ENCODE results near the gene TRABD2A. TPM values are rescaled to one million over a fixed set of nuclear protein-coding genes. Genes with fewer than 3 reads are reported as not detected.

Gene TRABD2A, protein sequence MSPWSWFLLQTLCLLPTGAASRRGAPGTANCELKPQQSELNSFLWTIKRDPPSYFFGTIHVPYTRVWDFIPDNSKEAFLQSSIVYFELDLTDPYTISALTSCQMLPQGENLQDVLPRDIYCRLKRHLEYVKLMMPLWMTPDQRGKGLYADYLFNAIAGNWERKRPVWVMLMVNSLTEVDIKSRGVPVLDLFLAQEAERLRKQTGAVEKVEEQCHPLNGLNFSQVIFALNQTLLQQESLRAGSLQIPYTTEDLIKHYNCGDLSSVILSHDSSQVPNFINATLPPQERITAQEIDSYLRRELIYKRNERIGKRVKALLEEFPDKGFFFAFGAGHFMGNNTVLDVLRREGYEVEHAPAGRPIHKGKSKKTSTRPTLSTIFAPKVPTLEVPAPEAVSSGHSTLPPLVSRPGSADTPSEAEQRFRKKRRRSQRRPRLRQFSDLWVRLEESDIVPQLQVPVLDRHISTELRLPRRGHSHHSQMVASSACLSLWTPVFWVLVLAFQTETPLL
- polyA plus RNA-seq = under 1 TPM; 0.08 to 0.32 TPM

- Histone ChIP-seq H3K36me3 (ENCODE audit: control insufficient read depth in 2 of 2, insufficient read depth in 2 of 2, low read length in 1 of 2) (no peaks in the 10 kb centered on the region), H3K9me3 (ENCODE audit: control insufficient read depth in 2 of 2, insufficient read depth in 1 of 2, low read depth in 1 of 2, low read length in 1 of 2) (peaks cover 0 to 4% of the 10 kb centered on the region in 2 donors), H3K4me3 (ENCODE audit: low read depth in 1 of 2, low read length in 2 of 2) (peak within 1 kb of the TSS; percentile 48 to 59), H3K27me3 (ENCODE audit: control insufficient read depth in 1 of 2, insufficient read depth in 2 of 2, low read length in 2 of 2) (peaks cover 5 to 15% of the 10 kb centered on the region in 2 donors), H3K27ac (ENCODE audit: low read depth in 2 of 2, low read length in 1 of 2) (no peak within 1 kb of the TSS), H3K4me1 (ENCODE audit: control insufficient read depth in 2 of 2, insufficient read depth in 2 of 2, low read length in 1 of 2) (peaks cover 8% of the 10 kb centered on the region in 2 donors)
- WGBS, 2 donors = 0 to 1% methylated on average over 73 to 77 of the region's 77 CpGs
Observed at GRCh38 chr2:84880645-84881521, at the start of gene TRABD2A. Gene TRABD2A, minus strand, starts transcription at chr2:84881084. Its CDS starts 45 bp downstream, at chr2:84881039.

DNA sequence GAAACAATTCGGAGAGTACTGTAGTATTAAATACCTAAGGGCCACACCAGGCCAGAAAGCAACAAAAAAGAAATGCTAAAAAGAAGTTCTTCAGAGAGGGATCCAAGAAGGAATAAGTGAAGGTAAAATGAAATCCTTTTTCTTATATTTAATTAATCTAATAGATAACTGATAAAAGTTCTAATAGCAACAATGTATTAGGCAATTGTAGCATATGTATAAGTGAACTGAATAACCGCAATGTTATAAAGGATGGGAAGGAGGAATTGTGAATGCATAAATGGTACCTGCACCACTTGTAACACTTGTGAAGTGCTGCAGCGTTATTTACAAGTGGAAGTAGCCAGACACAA lies 46.4 kb upstream of the TRABD2A start:
- Histone ChIP-seq H3K27me3 (ENCODE audit: control insufficient read depth in 1 of 2, insufficient read depth in 2 of 2, low read length in 2 of 2) (no peaks in the 10 kb centered on the region), H3K4me3 (ENCODE audit: low read depth in 1 of 2, low read length in 2 of 2) (no peak overlapping the region), H3K4me1 (ENCODE audit: control insufficient read depth in 2 of 2, insufficient read depth in 2 of 2, low read length in 1 of 2) (peaks cover 0 to 10% of the 10 kb centered on the region in 2 donors), H3K27ac (ENCODE audit: low read depth in 2 of 2, low read length in 1 of 2) (no peak overlapping the region), H3K36me3 (ENCODE audit: control insufficient read depth in 2 of 2, insufficient read depth in 2 of 2, low read length in 1 of 2) (no peaks in the 10 kb centered on the region), H3K9me3 (ENCODE audit: control insufficient read depth in 2 of 2, insufficient read depth in 1 of 2, low read depth in 1 of 2, low read length in 1 of 2) (no peaks in the 10 kb centered on the region)
- WGBS, 2 donors = 46 to 47% methylated on average over 3 of the region's 3 CpGs

DNA sequence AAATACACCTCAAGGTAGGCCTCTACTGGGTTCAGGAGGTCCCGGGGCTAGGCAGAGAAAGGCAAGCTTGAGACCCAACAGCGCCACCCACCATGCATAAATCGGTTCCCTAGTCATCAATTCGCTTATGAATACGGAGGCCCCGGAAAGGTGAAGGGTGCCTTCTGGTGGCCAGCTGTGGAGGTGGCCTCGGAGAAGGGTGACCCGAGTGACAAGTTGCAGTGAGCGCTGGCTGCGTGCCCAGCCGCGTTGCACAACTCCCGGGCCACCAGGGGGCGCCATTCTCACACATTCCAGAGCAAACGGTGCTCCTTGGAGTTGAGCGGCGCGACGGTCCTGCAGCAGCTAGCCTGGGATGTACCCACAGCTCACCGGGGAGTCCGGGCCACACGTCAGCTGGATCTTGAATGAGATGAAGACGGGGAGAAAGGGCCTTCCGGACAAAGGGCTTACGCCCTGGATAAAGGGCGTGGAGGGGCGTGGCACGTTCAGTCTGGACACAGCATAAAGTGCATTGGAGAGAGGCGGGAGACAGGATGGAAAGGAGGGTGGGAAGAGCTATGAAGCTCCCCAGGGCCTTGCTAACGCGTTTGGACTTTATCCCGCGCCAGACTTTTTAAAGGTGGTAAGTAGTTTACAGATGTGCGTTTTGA lies 45.0 kb upstream of the TRABD2A start:
- Histone ChIP-seq H3K27me3 (ENCODE audit: control insufficient read depth in 1 of 2, insufficient read depth in 2 of 2, low read length in 2 of 2) (no peaks in the 10 kb centered on the region), H3K36me3 (ENCODE audit: control insufficient read depth in 2 of 2, insufficient read depth in 2 of 2, low read length in 1 of 2) (no peaks in the 10 kb centered on the region), H3K4me1 (ENCODE audit: control insufficient read depth in 2 of 2, insufficient read depth in 2 of 2, low read length in 1 of 2) (peaks cover 0 to 10% of the 10 kb centered on the region in 2 donors), H3K27ac (ENCODE audit: low read depth in 2 of 2, low read length in 1 of 2) (peak overlapping the region; percentile 48 to 85), H3K9me3 (ENCODE audit: control insufficient read depth in 2 of 2, insufficient read depth in 1 of 2, low read depth in 1 of 2, low read length in 1 of 2) (no peaks in the 10 kb centered on the region), H3K4me3 (ENCODE audit: low read depth in 1 of 2, low read length in 2 of 2) (peak overlapping the region in 1 of 2 donors; percentile 2)
- 4 to 8% methylated on average over 34 of the region's 34 CpGs for WGBS, 2 donors

- Histone ChIP-seq H3K27me3 (ENCODE audit: control insufficient read depth in 1 of 2, insufficient read depth in 2 of 2, low read length in 2 of 2) (no peaks in the 10 kb centered on the region), H3K27ac (ENCODE audit: low read depth in 2 of 2, low read length in 1 of 2) (peak overlapping the region; percentile 48 to 85), H3K4me1 (ENCODE audit: control insufficient read depth in 2 of 2, insufficient read depth in 2 of 2, low read length in 1 of 2) (peaks cover 0 to 10% of the 10 kb centered on the region in 2 donors), H3K4me3 (ENCODE audit: low read depth in 1 of 2, low read length in 2 of 2) (no peak overlapping the region), H3K9me3 (ENCODE audit: control insufficient read depth in 2 of 2, insufficient read depth in 1 of 2, low read depth in 1 of 2, low read length in 1 of 2) (no peaks in the 10 kb centered on the region), H3K36me3 (ENCODE audit: control insufficient read depth in 2 of 2, insufficient read depth in 2 of 2, low read length in 1 of 2) (no peaks in the 10 kb centered on the region)
- 72 to 83% methylated on average over 2 of the region's 2 CpGs for WGBS, 2 donors
Observed at GRCh38 chr2:84925336-84925723, 44.4 kb upstream of the TRABD2A start.

DNA sequence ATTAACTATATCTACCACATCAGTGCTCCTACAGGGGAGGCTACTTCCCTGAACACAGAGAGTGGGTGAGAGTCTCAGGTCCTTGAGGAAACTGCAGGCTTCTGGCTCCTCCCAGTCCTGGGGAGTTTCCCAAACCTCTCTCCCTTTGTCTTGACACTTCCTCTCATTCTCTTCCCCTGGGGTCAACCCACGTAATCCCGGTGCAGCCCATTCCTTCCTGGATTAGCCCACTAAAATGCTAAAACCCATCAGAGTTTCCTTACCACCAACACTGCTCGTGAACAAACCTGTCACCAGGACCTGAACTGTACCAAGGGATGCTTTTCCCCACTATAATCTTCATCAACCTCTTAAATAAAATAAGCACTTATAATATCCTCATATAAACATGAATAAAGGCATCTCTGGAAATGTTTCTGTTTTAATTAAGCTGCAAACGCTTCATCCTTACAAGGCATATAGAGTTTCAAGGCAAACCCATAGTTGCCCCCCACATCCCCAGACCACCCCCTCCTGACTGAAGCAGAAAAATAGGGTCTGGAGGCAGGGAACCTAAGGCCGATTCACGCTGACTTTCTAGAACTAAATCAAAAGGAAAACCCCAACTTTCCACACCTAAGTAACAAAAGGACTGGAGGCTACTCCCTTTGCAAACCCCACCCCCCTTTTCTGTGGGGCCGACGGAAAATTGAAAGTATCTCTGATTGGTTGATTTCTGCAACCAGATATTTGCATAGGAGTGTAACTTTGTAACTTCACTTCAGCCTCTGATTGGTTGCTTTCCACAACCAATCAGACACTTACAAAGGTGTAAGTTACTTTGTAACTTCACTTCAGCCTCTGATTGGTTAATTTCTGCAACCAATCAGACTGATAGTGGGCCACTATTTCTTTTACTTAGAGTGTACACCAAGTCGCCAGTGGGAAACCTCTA lies 43.6 kb upstream of the TRABD2A start:
- Histone ChIP-seq H3K9me3 (ENCODE audit: control insufficient read depth in 2 of 2, insufficient read depth in 1 of 2, low read depth in 1 of 2, low read length in 1 of 2) (no peaks in the 10 kb centered on the region), H3K27ac (ENCODE audit: low read depth in 2 of 2, low read length in 1 of 2) (peak overlapping the region; percentile 32 to 47), H3K4me3 (ENCODE audit: low read depth in 1 of 2, low read length in 2 of 2) (no peak overlapping the region), H3K4me1 (ENCODE audit: control insufficient read depth in 2 of 2, insufficient read depth in 2 of 2, low read length in 1 of 2) (peaks cover 0 to 10% of the 10 kb centered on the region in 2 donors), H3K36me3 (ENCODE audit: control insufficient read depth in 2 of 2, insufficient read depth in 2 of 2, low read length in 1 of 2) (no peaks in the 10 kb centered on the region), H3K27me3 (ENCODE audit: control insufficient read depth in 1 of 2, insufficient read depth in 2 of 2, low read length in 2 of 2) (no peaks in the 10 kb centered on the region)
- WGBS, 2 donors = 36 to 47% methylated on average over 9 of the region's 9 CpGs

DNA sequence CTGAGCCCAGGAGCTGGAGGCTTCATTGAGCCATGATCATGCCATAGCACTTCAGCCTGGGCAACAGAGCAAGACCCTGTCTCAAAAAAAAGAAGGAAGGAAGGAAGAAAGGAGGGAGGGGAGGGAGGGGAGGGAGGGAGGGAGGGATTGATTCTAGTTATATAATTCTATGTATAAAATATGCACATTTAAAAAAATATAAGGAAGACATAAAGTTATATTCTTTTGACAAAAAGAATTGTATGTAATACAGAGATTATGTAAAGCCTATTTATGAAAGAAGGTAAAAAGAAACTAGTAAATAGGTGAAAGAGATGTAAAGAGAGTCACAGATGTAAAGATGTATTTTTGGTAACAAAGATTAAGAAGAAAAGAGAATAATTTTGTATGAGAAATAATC lies 42.1 kb upstream of the TRABD2A start:
- H3K36me3 ChIP-seq (ENCODE audit: control insufficient read depth in 2 of 2, insufficient read depth in 2 of 2, low read length in 1 of 2) = no peaks in the 10 kb centered on the region
- H3K27me3 ChIP-seq (ENCODE audit: control insufficient read depth in 1 of 2, insufficient read depth in 2 of 2, low read length in 2 of 2) = no peaks in the 10 kb centered on the region
- H3K27ac ChIP-seq (ENCODE audit: low read depth in 2 of 2, low read length in 1 of 2) = no peak overlapping the region
- no peaks in the 10 kb centered on the region for H3K9me3 ChIP-seq (ENCODE audit: control insufficient read depth in 2 of 2, insufficient read depth in 1 of 2, low read depth in 1 of 2, low read length in 1 of 2)
- H3K4me3 ChIP-seq (ENCODE audit: low read depth in 1 of 2, low read length in 2 of 2) = no peak overlapping the region
- H3K4me1 ChIP-seq (ENCODE audit: control insufficient read depth in 2 of 2, insufficient read depth in 2 of 2, low read length in 1 of 2) = peaks cover 0 to 10% of the 10 kb centered on the region in 2 donors

DNA sequence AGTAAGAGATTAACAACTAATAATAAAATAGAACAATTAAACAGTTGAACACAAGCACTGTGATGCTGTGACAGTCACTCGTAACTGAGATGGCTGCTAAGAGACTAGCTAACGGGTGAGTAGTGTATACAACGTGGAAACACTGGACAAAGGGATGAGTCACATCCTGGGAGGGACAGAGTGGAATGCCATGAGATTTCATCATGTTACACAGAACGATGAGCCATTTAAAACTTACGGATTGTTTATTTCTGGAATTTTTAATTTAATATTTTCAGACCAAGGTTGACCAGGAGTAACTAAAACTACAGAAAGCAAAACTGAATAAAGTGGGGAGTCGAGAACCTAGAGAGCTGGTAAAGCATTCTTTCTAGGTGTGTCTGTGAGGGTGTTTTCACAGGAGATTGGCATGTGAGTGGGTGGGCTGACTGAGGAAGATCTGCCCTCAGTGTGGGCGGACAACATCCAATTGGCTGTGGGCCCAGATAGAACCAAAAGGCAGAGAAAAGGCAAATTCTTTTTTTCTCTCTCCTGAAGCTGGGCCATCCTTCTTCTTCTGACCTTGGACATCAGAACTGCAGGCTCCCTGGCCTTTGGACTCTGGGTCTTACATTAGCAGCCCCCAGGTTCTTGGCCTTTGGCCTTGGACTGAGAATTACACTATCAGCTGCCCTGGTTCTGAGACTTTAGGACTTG lies 39.1 kb upstream of the TRABD2A start:
- Histone ChIP-seq H3K36me3 (ENCODE audit: control insufficient read depth in 2 of 2, insufficient read depth in 2 of 2, low read length in 1 of 2) (no peaks in the 10 kb centered on the region), H3K4me1 (ENCODE audit: control insufficient read depth in 2 of 2, insufficient read depth in 2 of 2, low read length in 1 of 2) (no peaks in the 10 kb centered on the region), H3K27ac (ENCODE audit: low read depth in 2 of 2, low read length in 1 of 2) (peak overlapping the region; percentile 79 to 81), H3K4me3 (ENCODE audit: low read depth in 1 of 2, low read length in 2 of 2) (no peak overlapping the region), H3K9me3 (ENCODE audit: control insufficient read depth in 2 of 2, insufficient read depth in 1 of 2, low read depth in 1 of 2, low read length in 1 of 2) (no peaks in the 10 kb centered on the region), H3K27me3 (ENCODE audit: control insufficient read depth in 1 of 2, insufficient read depth in 2 of 2, low read length in 2 of 2) (no peaks in the 10 kb centered on the region)
- WGBS, 2 donors = 13 to 28% methylated on average over 7 of the region's 7 CpGs

- no peaks in the 10 kb centered on the region for H3K27me3 ChIP-seq (ENCODE audit: control insufficient read depth in 1 of 2, insufficient read depth in 2 of 2, low read length in 2 of 2)
- no peaks in the 10 kb centered on the region for H3K36me3 ChIP-seq (ENCODE audit: control insufficient read depth in 2 of 2, insufficient read depth in 2 of 2, low read length in 1 of 2)
- no peak overlapping the region for H3K27ac ChIP-seq (ENCODE audit: low read depth in 2 of 2, low read length in 1 of 2)
- no peak overlapping the region for H3K4me3 ChIP-seq (ENCODE audit: low read depth in 1 of 2, low read length in 2 of 2)
- H3K9me3 ChIP-seq (ENCODE audit: control insufficient read depth in 2 of 2, insufficient read depth in 1 of 2, low read depth in 1 of 2, low read length in 1 of 2) = no peaks in the 10 kb centered on the region
- 77 to 85% methylated on average over 2 of the region's 2 CpGs for WGBS, 2 donors
- no peaks in the 10 kb centered on the region for H3K4me1 ChIP-seq (ENCODE audit: control insufficient read depth in 2 of 2, insufficient read depth in 2 of 2, low read length in 1 of 2)
Observed at GRCh38 chr2:84918430-84918829, 37.5 kb upstream of the TRABD2A start.

Data from esophagus (tissue), 2 donors.